Panc1 (cell line): ENCODE data around the gene QKI. TPM values are rescaled to one million over a fixed set of nuclear protein-coding genes. Genes with fewer than 3 reads are reported as not detected.
"Not testable (repeated sequence)": the region's sequence is repeated elsewhere in the genome, so short reads cannot be mapped to it uniquely, and the experiment has no call there.

Source experiments
- ATAC-seq: fragments of 200-7000 bp; cut with Tn5 transposase; 2 replicates; pipeline ENCODE4 v1.9.1; 2020; ENCODE audit warnings: mild to moderate bottlenecking, moderate library complexity
- BruUV-seq: library from RNA; stranded (reverse); fragments of 400-500 nt; replicated peaks from 2 replicates; lab custom pipeline; 2021; lab: Mats Ljungman, UMichigan
- CTCF ChIA-PET: fragments of 300-600 bp; sonication (Branson Sonifier 250); formaldehyde crosslinking; loops from one replicate; lab custom pipeline; 2022; ENCODE audit warnings: antibody characterized with exemption; lab: Charles Lee
- POLR2A ChIA-PET: fragments of 300-600 bp; sonication (Branson Sonifier 250); formaldehyde crosslinking; loops from one replicate; lab custom pipeline; 2022; ENCODE audit warnings: antibody characterized with exemption; lab: Charles Lee
- DNase-seq: peaks from one replicate; pipeline ENCODE4 v3.0.0-alpha.2; 2010; ENCODE audit warnings: low read depth, low spot score
- H3K27ac ChIP-seq: 2 replicates; pipeline ENCODE4 v1.5.1; 2011; ENCODE audit warnings: mild to moderate bottlenecking, low read length, inconsistent platforms
- H3K27me3 ChIP-seq: fragments of 200-500 bp; sonication (Bioruptor generic); 2 replicates; pipeline ENCODE4 v1.6.0; 2014; ENCODE audit warnings: low read length, inconsistent platforms; ENCODE audit not compliant: control insufficient read depth, insufficient read depth
- H3K36me3 ChIP-seq: fragments of 200-500 bp; sonication (Bioruptor generic); 2 replicates; pipeline ENCODE4 v1.5.1; 2014; ENCODE audit warnings: inconsistent platforms, mild to moderate bottlenecking, low read length, moderate library complexity; ENCODE audit not compliant: control insufficient read depth, insufficient read depth
- H3K4me1 ChIP-seq: 2 replicates; pipeline ENCODE4 v1.5.1; 2011; ENCODE audit warnings: inconsistent platforms, mild to moderate bottlenecking, low read length, moderate library complexity; ENCODE audit not compliant: control insufficient read depth, insufficient read depth
- H3K4me3 ChIP-seq, 2 experiments: 2 replicates each; pipeline ENCODE4 v1.5.1; 2011 to 2012; ENCODE audit warnings: low read depth in 2 of 2, low read length in 2 of 2, mild to moderate bottlenecking in 2 of 2, inconsistent platforms in 1 of 2, moderate library complexity in 1 of 2
- H3K9me3 ChIP-seq: fragments of 200-500 bp; sonication (Bioruptor generic); 2 replicates; pipeline ENCODE4 v1.5.1; 2014; ENCODE audit warnings: low read depth, mild to moderate bottlenecking, inconsistent platforms, low read length, moderate library complexity; ENCODE audit not compliant: control insufficient read depth, insufficient read depth
- CTCF ChIP-seq: fragments of 450-650 bp; IDR thresholded peaks from 2 replicates; pipeline ENCODE4 v1.5.1; 2017; ENCODE audit warnings: mild to moderate bottlenecking
- POLR2AphosphoS5 ChIP-seq: IDR thresholded peaks from 2 replicates; pipeline ENCODE4 v1.6.1; 2012; ENCODE audit warnings: mild to moderate bottlenecking, low read depth, low read length, moderate library complexity
- REST ChIP-seq, 2 experiments: IDR thresholded peaks; 2 replicates each; pipeline ENCODE4 v1.6.1; 2011 to 2012; ENCODE audit warnings: low read depth in 2 of 2, control low read depth in 1 of 2, low read length in 1 of 2, mild to moderate bottlenecking in 1 of 2, moderate library complexity in 1 of 2; ENCODE audit not compliant: insufficient read depth in 1 of 2
- SIN3A ChIP-seq: IDR thresholded peaks from 2 replicates; pipeline ENCODE4 v1.6.1; 2012; ENCODE audit warnings: low read depth, mild to moderate bottlenecking, low read length, moderate library complexity, borderline replicate concordance; ENCODE audit not compliant: insufficient read depth
- TCF7L2 ChIP-seq: IDR thresholded peaks from 2 replicates; pipeline ENCODE4 v1.6.1; 2011; ENCODE audit warnings: mild to moderate bottlenecking, low read depth, low read length, inconsistent platforms
- in situ Hi-C: cut with HindIII; loops from 2 replicates; pipeline ENCODE4 v1.10.0; 2016; ENCODE audit warnings: low sequenced_read_pairs, low pct_unique_long_range_greater_than_20kb
- intact Hi-C: fragments of 100-400 bp; cut with micrococcal nuclease; formaldehyde crosslinking; loops from one replicate; pipeline ENCODE4 v1.10.0; 2022; ENCODE audit not compliant: unreplicated experiment
- total RNA-seq: library from RNA; stranded (reverse); gene quantifications from one replicate; pipeline ENCODE4 v1.2.1, GENCODE V29; 2021; ENCODE audit not compliant: unreplicated experiment

The QKI gene
- total RNA-seq, 1 experiment from 2014 or later = 176 TPM

DNA sequence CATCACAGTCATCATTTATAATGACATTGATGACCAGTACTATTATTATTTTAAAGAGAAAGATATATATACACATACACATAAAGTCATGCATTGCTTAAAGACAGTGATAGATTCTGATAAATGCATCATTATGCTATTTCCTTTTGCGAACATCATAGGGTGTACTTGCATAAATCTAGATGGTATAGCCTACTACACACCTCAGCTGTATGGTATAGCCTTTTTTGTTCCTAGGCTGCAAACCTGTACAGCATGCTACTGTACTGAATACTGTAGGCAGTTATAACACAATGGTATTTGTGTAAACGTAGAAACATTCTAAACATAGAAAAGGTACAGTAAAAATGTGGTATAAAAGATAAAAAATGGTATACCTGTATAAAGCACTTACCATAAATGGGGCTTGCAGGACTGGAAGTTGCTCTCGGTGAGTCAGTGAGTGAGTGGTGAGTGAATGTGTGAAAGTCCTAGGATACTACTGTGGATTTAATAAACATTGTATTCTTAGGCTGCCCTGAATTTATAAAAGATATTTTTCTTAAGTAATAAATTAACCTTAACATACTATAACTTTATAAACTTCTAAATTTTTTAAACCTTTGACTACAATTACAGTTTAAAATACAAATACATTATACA, 23.9 kb downstream of the QKI start:
- H3K4me1 ChIP-seq = peaks cover 5% of the 10 kb centered on the region; the same call in 1 of the 2 replicates
- TF ChIP-seq CTCF (no peak), REST (IDR thresholded peaks at IDR 0.05; ENCODE audit: insufficient read depth in 1 of 2, low read depth in 2 of 2, low read length in 1 of 2) (no peak), SIN3A (no peak)
- ChIA-PET POLR2A (interaction anchor here (0.6 kb wide), 1 partner anchor 78 kb away, joined by 3 read pairs; no protein-coding TSS in a partner anchor), CTCF (no interaction called here)
- H3K27ac ChIP-seq = no peak overlapping the region
- H3K36me3 ChIP-seq = no peaks in the 10 kb centered on the region
- DNase-seq (no peak), ATAC-seq (no peak)
- no peaks in the 10 kb centered on the region for H3K27me3 ChIP-seq
- in situ Hi-C loops = no loop called here
- H3K9me3 ChIP-seq = no peaks in the 10 kb centered on the region
- BruUV-seq = no TSS peak
- H3K4me3 ChIP-seq = no peak overlapping the region
- intact Hi-C loops = no loop called here

- in situ Hi-C loops (no loop called here), intact Hi-C loops (no loop called here)
- H3K27me3 ChIP-seq = no peaks in the 10 kb centered on the region
- no peaks in the 10 kb centered on the region for H3K9me3 ChIP-seq
- ATAC-seq (no peak), DNase-seq (no peak)
- no peak for TF ChIP-seq REST (IDR thresholded peaks at IDR 0.05; ENCODE audit: insufficient read depth in 1 of 2, low read depth in 2 of 2, low read length in 1 of 2)
- TF ChIP-seq TCF7L2 = no peak
- TF ChIP-seq CTCF = no peak
- no peak for TF ChIP-seq SIN3A
- TF ChIP-seq POLR2AphosphoS5 = no peak
- CTCF ChIA-PET = no interaction called here
- POLR2A ChIA-PET = no interaction called here
- no peak overlapping the region for H3K4me3 ChIP-seq
- no peaks in the 10 kb centered on the region for H3K36me3 ChIP-seq
- no peak overlapping the region for H3K27ac ChIP-seq
- peaks cover 8% of the 10 kb centered on the region; the same call in 1 of the 2 replicates for H3K4me1 ChIP-seq
- no TSS peak for BruUV-seq
Observed at GRCh38 chr6:163438940-163439335, 24.4 kb downstream of the QKI start.

- H3K4me3 ChIP-seq, H3K27me3 ChIP-seq, POLR2A ChIA-PET, CTCF ChIA-PET, H3K27ac ChIP-seq, H3K36me3 ChIP-seq, in situ Hi-C loops, intact Hi-C loops, BruUV-seq, H3K9me3 ChIP-seq, ATAC-seq, DNase-seq: not testable (repeated sequence)
- peaks cover 12% of the 10 kb centered on the region; the same call in 1 of the 2 replicates for H3K4me1 ChIP-seq
Observed at GRCh38 chr6:163439390-163439789, 24.9 kb downstream of the QKI start.
